Astrocyte of the spinal cord (primary cell): ENCODE measurements around the gene COL26A1.

Source experiments
- DNase-seq: peaks from one replicate; pipeline ENCODE4 v3.0.0; 2011; ENCODE audit warnings: low read depth, low spot score
- H3K4me3 ChIP-seq: 2 replicates; pipeline ENCODE4 v1.5.1; 2011; ENCODE audit warnings: low read depth, mild to moderate bottlenecking, low read length, moderate library complexity
- CTCF ChIP-seq: IDR thresholded peaks from 2 replicates; pipeline ENCODE4 v1.5.1; 2012; ENCODE audit warnings: low read depth, mild to moderate bottlenecking, low read length, inconsistent platforms
- in situ Hi-C: cut with HindIII; loops from 2 replicates; pipeline ENCODE4 v1.10.0; 2017; ENCODE audit warnings: low sequenced_read_pairs

The COL26A1 gene

GRCh38 chr7:101572156-101572555 is 209.5 kb downstream of the COL26A1 start:
- in situ Hi-C loops = no loop called here
- no peak overlapping the region for H3K4me3 ChIP-seq
- no peak for DNase-seq
- TF ChIP-seq CTCF = no peak

GRCh38 chr7:101575168-101575567 is 212.5 kb downstream of the COL26A1 start:
- H3K4me3 ChIP-seq = no peak overlapping the region
- no peak for DNase-seq
- in situ Hi-C loops = no loop called here
- TF ChIP-seq CTCF = no peak

- no peak overlapping the region for H3K4me3 ChIP-seq
- no peak for DNase-seq
- in situ Hi-C loops = no loop called here
- no peak for TF ChIP-seq CTCF
Observed at GRCh38 chr7:101575721-101576120, 213.0 kb downstream of the COL26A1 start.

- in situ Hi-C loops = no loop called here
- TF ChIP-seq CTCF = no peak
- no peak for DNase-seq
- H3K4me3 ChIP-seq = no peak overlapping the region
Observed at GRCh38 chr7:101576998-101577397, 214.3 kb downstream of the COL26A1 start.

GRCh38 chr7:101578552-101578951 is 215.9 kb downstream of the COL26A1 start:
- DNase-seq = no peak
- no peak overlapping the region for H3K4me3 ChIP-seq
- in situ Hi-C loops = no loop called here
- no peak for TF ChIP-seq CTCF

GRCh38 chr7:101580596-101580995 is 217.9 kb downstream of the COL26A1 start:
- no peak for TF ChIP-seq CTCF
- DNase-seq = no peak
- in situ Hi-C loops = no loop called here

GRCh38 chr7:101581891-101582290 is 219.2 kb downstream of the COL26A1 start:
- no peak for DNase-seq
- H3K4me3 ChIP-seq = no peak overlapping the region
- in situ Hi-C loops = no loop called here
- TF ChIP-seq CTCF = no peak

More at GRCh38 chr7:101580596-101580995, 217.9 kb downstream of the COL26A1 start:
- H3K4me3 ChIP-seq = no peak overlapping the region
